Vagina (tissue), 2 donors: ENCODE data around the gene AMBRA1.

Experiments
- CTCF ChIP-seq, 3 experiments: fragments of 450-650 bp in 2 of 3; fragments of 200-600 bp in 1 of 3; sonication (generic) in 1 of 3; IDR thresholded peaks; one replicate each; pipeline ENCODE4 v1.5.1; 2017 to 2019; ENCODE audit warnings: antibody characterized with exemption in 3 of 3, mild to moderate bottlenecking in 2 of 3, moderate library complexity in 2 of 3
- POLR2AphosphoS5 ChIP-seq, 2 donors: sonication (generic); formaldehyde crosslinking; IDR thresholded peaks; one replicate each; pipeline ENCODE4 v1.9.0; 2017; ENCODE audit warnings: antibody characterized with exemption in 2 of 2, mild to moderate bottlenecking in 2 of 2, low read depth in 1 of 2; ENCODE audit not compliant: insufficient read depth in 1 of 2

- TF ChIP-seq CTCF (IDR thresholded peaks at IDR 0.05) (no peak), POLR2AphosphoS5 (IDR thresholded peaks at IDR 0.05; ENCODE audit: insufficient read depth in 1 of 2, low read depth in 1 of 2) (no peak)
These were observed 113.6 kb downstream of the AMBRA1 start for GRCh38 chr11:46480166-46480726.
